Bronchial epithelial cell (primary cell): ENCODE data around the gene RNGTT. TPM values are rescaled to one million over a fixed set of nuclear protein-coding genes. Genes with fewer than 3 reads are reported as not detected.
"Not testable (repeated sequence)": the region's sequence is repeated elsewhere in the genome, so short reads cannot be mapped to it uniquely, and the experiment has no call there.

ENCODE experiments used
- DNase-seq: peaks from one replicate; pipeline ENCODE4 v3.0.0-alpha.2; 2010; ENCODE audit warnings: low read depth
- FAIRE-seq: peaks from 2 replicates; lab custom pipeline; 2011; peaks lifted over from hg19 to GRCh38; lab: Jason Lieb, UNC
- H3K27me3 ChIP-seq: 2 replicates; pipeline ENCODE4 v1.5.1; 2011; ENCODE audit warnings: low read length; ENCODE audit not compliant: control insufficient read depth, insufficient read depth
- H3K36me3 ChIP-seq: 2 replicates; pipeline ENCODE4 v1.5.1; 2011; ENCODE audit warnings: low read length; ENCODE audit not compliant: control insufficient read depth, insufficient read depth
- H3K4me3 ChIP-seq: 2 replicates; pipeline ENCODE4 v1.5.1; 2011; ENCODE audit warnings: mild to moderate bottlenecking, low read depth, low read length, control low read depth
- total RNA-seq: library from RNA; depleted of rRNA; stranded (reverse); fragments of >200 nt; gene quantifications from 2 replicates; pipeline ENCODE4 v1.2.1, GENCODE V29; 2014
- TF ChIP-seq, protein P1 (sequence below): IDR thresholded peaks from 2 replicates; pipeline ENCODE4 v1.5.1; 2011; ENCODE audit warnings: mild to moderate bottlenecking, moderate library complexity, low read length, control low read depth, inconsistent platforms; ENCODE audit not compliant: insufficient read depth, severe bottlenecking

RNGTT gene
- total RNA-seq, 1 donor from 2014 or later = 20.8 TPM

DNA sequence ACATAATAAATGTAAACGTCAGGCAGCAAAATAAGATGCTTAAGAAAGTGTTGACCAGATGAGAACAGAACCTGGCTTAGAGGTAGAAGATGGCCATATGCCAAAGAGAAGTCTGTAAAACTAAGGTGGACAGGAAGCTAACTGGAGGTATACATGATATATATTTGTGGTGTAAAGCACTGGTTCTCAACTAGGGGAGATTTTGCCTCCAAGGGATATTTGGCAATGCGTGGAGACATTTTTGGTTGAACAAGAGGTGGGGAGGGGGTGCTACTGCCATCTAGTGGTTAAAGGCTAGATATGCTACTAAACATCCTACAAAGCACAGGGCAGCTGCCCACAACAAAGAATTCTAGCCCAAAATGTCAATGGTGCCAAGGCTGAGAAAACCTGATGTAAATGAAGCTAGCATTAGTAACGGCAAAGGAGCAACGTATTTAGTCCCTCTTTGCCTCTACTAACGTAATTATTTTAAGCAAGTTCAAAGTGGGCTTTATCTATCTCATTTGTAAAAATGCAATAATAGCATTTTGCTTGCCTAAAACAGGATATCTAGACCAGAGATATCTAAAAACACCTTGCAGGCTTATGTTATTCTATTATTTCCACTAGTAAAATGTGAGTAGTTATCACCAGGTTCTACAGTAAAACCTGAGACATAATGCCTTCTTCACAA, 182.6 kb downstream of the RNGTT start:
- DNase-seq = peak; percentile 56
- FAIRE-seq = no peak

DNA sequence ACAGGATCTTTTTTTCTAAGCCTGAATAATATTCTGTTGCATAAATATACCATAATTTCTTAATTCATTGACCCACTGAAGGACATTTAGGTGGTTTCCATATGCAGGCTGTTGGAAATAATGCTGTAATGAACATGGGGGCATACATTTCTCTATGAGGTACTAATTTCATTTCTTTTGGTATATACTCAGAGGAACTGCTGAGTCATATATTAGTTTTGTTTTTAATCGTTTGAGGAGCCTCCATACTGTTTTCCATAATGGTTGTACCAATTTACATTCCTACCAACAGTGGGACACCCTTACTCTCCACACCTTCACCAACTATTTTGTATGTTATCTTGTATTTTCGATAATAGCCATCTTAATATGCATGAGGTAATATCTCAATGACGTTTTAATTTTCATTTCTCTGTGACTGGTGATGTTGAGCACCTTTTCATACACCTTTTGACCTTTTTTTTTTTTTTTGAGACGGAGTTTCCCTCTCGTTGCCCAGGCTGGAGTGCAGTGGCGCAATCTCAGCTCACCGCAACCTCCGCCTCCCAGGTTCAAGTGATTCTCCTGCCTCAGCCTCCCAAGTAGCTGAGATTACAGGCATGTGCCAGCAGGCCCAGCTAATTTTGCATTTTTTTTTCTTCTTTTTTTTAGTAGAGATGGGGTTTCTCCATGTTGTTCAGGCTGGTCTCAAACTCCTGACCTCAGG, 187.4 kb downstream of the RNGTT start:
- no peak for FAIRE-seq

More for the DNA sequence above, 182.6 kb downstream of the RNGTT start:
- no peaks in the 10 kb centered on the region for H3K36me3 ChIP-seq
- no peaks in the 10 kb centered on the region for H3K27me3 ChIP-seq
- no peak overlapping the region for H3K4me3 ChIP-seq
- TF ChIP-seq, protein P1, sequence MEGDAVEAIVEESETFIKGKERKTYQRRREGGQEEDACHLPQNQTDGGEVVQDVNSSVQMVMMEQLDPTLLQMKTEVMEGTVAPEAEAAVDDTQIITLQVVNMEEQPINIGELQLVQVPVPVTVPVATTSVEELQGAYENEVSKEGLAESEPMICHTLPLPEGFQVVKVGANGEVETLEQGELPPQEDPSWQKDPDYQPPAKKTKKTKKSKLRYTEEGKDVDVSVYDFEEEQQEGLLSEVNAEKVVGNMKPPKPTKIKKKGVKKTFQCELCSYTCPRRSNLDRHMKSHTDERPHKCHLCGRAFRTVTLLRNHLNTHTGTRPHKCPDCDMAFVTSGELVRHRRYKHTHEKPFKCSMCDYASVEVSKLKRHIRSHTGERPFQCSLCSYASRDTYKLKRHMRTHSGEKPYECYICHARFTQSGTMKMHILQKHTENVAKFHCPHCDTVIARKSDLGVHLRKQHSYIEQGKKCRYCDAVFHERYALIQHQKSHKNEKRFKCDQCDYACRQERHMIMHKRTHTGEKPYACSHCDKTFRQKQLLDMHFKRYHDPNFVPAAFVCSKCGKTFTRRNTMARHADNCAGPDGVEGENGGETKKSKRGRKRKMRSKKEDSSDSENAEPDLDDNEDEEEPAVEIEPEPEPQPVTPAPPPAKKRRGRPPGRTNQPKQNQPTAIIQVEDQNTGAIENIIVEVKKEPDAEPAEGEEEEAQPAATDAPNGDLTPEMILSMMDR = peak; percentile 88

DNA sequence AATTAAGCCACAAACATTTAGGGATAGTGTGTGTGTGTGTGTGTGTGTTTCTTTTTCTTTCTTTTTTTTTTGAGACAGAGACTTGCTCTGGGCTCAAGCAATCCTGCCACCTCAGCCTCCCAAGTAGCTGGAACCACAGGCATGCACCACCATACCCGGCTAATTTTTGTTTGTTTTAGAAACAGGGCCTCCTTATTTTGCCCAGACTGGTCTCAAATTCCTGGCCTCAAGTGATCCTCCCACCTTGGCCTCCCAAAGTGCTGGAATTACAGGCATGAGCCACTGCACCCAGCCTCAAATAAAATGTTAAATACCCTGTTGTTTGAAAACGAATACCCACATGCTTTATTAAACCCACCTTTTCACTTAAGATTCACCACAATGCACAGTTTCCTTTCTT, 195.3 kb downstream of the RNGTT start:
- not testable (repeated sequence) for FAIRE-seq, H3K4me3 ChIP-seq

More for the DNA sequence above, 187.4 kb downstream of the RNGTT start:
- no peak for DNase-seq
- Histone ChIP-seq H3K4me3 (no peak overlapping the region), H3K27me3 (no peaks in the 10 kb centered on the region), H3K36me3 (no peaks in the 10 kb centered on the region)
- TF ChIP-seq, protein P1 = no peak

DNA sequence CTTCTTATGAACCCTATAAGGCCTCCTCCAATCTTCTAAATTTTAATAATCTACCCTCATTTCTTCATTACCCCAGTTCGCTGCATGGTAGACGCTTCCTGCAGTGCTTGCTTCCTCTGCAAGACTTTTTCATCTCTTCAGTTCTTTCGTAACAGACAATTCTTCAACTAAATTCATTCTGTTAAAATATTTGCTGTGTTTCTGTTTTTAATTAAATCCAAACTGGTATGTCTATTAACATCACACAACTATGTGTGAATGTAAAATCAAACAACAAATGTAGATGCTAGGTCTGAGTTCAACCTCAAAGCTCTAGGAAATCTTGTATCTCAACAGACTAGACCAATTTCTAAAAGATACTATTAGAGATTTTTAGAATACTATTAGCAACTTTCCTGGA, 199.3 kb downstream of the RNGTT start:
- no peak for DNase-seq

More for the DNA sequence above, 195.3 kb downstream of the RNGTT start:
- not testable (repeated sequence) for H3K36me3 ChIP-seq, DNase-seq, H3K27me3 ChIP-seq

DNA sequence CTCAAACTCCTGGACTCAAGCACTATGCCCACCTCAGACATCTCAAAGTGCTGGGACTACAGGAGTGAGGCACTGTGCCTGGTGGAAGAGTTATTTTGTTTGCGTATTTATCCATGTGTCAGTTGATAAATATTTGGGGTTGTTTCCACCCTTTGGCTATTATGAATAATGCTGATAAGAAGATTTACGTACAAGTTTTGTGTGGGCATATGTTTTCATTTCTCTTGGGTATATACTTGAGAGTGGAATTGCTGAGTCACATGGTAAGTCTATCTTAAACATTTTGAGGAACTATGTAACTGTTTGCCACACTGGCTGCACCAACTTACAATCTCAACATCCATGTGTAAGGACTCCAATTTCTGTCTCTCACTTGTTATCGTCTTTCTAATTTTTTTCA, 200.3 kb downstream of the RNGTT start:
- H3K4me3 ChIP-seq = no peak overlapping the region
- H3K27me3 ChIP-seq = no peaks in the 10 kb centered on the region
- peak; percentile 65 for DNase-seq
- TF ChIP-seq, protein P1 = no peak
- peak; percentile 47 for FAIRE-seq
- H3K36me3 ChIP-seq = no peaks in the 10 kb centered on the region

More for the DNA sequence above, 199.3 kb downstream of the RNGTT start:
- no peaks in the 10 kb centered on the region for H3K27me3 ChIP-seq
- TF ChIP-seq, protein P1 = no peak
- FAIRE-seq = no peak
- H3K4me3 ChIP-seq = no peak overlapping the region
- no peaks in the 10 kb centered on the region for H3K36me3 ChIP-seq

DNA sequence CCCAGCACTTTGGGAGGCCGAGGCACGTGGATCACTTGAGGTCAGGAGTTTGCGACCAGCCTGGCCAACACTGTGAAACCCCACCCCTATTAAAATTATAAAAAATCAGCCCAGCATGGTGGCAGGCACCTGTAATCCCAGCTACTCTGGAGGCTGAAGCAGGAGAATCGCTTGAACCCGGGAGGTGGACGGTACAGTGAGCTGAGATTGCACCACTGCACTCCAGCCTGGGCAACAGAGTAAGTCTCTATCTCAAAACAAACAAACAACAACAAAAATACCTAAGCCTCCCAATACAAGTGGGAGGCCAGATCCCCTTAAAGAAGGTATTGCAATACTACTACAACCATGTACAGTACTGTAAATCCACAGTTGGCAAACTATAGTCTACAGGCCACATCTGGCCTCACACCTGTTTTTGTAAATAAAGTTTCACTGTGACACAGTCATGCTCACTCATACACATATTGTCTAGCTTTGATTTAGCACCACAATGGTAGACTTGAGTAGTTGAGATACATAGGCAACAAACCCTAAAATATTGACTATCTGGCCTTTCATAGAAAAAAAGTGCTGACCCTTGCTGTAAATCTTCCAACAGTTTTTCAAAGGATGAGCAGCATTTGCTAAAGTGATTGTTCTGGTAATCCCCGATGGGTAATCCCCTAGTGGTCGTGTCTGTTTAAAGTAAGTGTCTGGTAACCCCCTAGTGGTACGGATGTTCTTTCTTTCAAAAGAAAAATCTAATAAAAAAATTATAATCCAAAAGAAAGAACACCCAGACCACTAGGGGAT, 202.0 kb downstream of the RNGTT start:
- TF ChIP-seq, protein P1 = no peak
- FAIRE-seq = no peak
- H3K4me3 ChIP-seq = no peak overlapping the region
- no peak for DNase-seq
- no peaks in the 10 kb centered on the region for H3K36me3 ChIP-seq
- H3K27me3 ChIP-seq = no peaks in the 10 kb centered on the region
